GM12874 (cell line): ENCODE data around the gene CTBP2.

Experiments
- TF ChIP-seq, protein P1 (sequence below): IDR thresholded peaks from 2 replicates; pipeline ENCODE4 v1.5.1; 2011; ENCODE audit warnings: low read depth, mild to moderate bottlenecking, control low read depth, low read length, moderate library complexity; ENCODE audit not compliant: insufficient read depth

CTBP2 gene

DNA sequence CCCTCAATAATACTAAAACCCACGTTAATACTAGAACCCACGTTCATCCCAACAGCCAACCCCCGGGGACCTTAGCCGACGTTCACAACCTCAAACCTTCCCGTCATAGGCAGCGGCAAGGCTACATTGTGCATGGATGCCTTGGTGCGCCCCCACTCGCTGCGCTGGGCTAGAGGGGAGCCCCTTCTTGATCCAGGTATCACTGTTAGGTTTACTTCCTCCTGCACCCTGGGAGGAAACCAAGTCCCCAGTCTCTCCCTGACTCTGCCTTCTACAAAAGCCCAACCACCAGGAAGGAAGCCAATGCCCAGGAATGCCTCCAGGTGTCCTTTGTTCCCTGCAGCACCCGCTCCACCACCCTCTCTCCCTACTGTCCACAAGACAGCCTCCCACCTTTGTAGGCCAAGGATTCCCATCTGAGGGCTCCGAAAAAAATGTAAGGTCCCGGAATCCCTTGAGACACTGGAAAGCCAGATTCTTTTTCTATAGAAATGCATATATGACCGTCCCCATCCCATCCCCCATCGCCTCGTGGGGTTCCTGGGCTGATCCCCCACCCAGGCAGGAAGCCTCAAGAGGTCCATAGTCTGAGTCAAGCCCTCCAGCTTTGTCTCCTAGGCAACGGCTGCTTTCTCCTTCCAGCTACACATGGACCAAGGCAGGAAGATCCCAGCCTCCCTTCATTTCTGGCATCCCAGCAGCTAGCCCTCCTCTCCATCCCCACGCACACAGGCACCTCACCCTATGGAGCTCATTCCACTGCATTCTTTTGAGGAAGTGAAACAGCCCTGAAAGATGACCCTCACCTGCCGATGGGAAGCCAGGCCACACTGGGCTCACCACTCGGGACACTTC lies 25.2 kb downstream of the CTBP2 start:
- TF ChIP-seq, protein P1, sequence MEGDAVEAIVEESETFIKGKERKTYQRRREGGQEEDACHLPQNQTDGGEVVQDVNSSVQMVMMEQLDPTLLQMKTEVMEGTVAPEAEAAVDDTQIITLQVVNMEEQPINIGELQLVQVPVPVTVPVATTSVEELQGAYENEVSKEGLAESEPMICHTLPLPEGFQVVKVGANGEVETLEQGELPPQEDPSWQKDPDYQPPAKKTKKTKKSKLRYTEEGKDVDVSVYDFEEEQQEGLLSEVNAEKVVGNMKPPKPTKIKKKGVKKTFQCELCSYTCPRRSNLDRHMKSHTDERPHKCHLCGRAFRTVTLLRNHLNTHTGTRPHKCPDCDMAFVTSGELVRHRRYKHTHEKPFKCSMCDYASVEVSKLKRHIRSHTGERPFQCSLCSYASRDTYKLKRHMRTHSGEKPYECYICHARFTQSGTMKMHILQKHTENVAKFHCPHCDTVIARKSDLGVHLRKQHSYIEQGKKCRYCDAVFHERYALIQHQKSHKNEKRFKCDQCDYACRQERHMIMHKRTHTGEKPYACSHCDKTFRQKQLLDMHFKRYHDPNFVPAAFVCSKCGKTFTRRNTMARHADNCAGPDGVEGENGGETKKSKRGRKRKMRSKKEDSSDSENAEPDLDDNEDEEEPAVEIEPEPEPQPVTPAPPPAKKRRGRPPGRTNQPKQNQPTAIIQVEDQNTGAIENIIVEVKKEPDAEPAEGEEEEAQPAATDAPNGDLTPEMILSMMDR = no peak

GRCh38 chr10:125134483-125134848 lies 25.9 kb downstream of the CTBP2 start:
- TF ChIP-seq, protein P1 = no peak

DNA sequence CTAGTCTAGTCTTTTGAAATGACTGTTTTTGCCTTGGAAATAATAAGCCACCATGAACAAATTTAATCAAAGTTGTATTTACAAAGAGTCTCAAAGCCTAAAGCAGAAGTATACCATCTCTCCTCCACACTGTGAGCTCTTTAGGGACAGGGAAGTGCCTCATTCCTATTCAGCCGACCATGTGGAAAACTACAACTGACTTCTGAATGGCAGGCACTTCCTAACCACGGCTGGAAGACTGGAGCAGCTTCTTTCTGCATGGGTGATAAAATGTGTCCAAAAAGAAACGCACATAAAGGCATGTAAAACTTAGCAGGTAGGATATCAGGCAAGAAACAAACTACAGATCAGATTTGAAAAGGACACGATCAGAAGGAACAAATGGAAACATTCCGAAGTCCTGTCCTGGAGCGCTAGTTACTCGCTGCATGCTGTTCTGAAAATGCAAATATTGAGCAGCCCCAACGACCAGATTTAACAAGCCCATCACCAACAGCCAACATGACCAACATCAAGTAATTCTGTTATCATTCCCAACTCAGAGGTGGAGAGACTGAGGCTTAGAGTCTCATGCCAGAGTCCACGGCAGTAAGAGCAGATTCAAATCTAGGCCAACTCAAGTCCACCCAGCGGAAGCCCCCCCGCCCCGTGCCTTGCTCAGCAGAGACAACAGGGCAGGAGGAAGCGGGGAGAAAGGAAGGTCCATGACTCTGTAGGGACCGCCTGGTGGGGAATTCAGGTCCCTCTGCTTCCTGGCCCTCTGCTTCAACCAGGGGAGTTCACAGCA lies 26.5 kb downstream of the CTBP2 start:
- TF ChIP-seq, protein P1 = no peak

DNA sequence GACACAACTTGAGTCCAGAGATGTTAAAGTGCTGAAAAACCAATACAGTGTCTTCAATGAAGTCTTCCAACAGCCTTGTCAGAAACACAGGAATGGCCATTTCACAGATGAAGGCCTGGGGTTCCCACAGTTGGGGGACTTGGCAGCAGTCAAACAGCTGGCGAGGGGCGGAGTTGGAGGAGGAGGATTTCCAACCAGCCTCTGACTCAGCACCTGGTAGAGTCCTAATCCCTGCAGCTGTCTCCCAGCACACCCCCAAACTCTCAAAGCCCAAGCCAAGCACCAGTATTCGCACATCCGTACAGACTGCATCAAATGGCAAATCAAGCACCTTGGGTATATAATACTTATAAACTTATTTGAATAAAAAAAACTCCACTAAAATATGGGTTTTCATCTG lies 28.0 kb downstream of the CTBP2 start:
- TF ChIP-seq, protein P1 = no peak

GRCh38 chr10:125130916-125131315 lies 29.4 kb downstream of the CTBP2 start:
- TF ChIP-seq, protein P1 = no peak

- TF ChIP-seq, protein P1 = no peak
Measured at GRCh38 chr10:125130260-125130659, 30.1 kb downstream of the CTBP2 start.

GRCh38 chr10:125129076-125129458 lies 31.3 kb downstream of the CTBP2 start:
- TF ChIP-seq, protein P1 = no peak
